OCI-LY7 (cell line): ENCODE data around the gene PARD3. TPM values are rescaled to one million over a fixed set of nuclear protein-coding genes. Genes with fewer than 3 reads are reported as not detected.

ENCODE experiments used
- BruUV-seq: library from RNA; stranded (reverse); fragments of 400-500 nt; replicated peaks from 2 replicates; lab custom pipeline; 2021; lab: Mats Ljungman, UMichigan
- CTCF ChIA-PET: fragments of 300-600 bp; sonication (Branson Sonifier 250); formaldehyde crosslinking; loops from one replicate; lab custom pipeline; 2022; ENCODE audit warnings: antibody characterized with exemption; ENCODE audit not compliant: unreplicated experiment; lab: Charles Lee
- POLR2A ChIA-PET: fragments of 300-600 bp; sonication (Branson Sonifier 250); formaldehyde crosslinking; loops from one replicate; lab custom pipeline; 2022; ENCODE audit warnings: antibody characterized with exemption; lab: Charles Lee
- DNase-seq: peaks from one replicate; pipeline ENCODE4 v3.0.0-alpha.2; 2015; ENCODE audit warnings: low spot score
- H2AFZ ChIP-seq: fragments of 200-600 bp; sonication (generic), shearing (Covaris generic); 2 replicates; pipeline ENCODE4 v1.6.1; 2014; ENCODE audit warnings: mild to moderate bottlenecking, antibody characterized with exemption, low read length, moderate library complexity
- H3K27ac ChIP-seq: fragments of 200-600 bp; sonication (generic); 2 replicates; pipeline ENCODE4 v1.5.1; 2014; ENCODE audit warnings: mixed run types, low read depth, mild to moderate bottlenecking, moderate library complexity, low read length, inconsistent platforms; ENCODE audit not compliant: poor library complexity, severe bottlenecking
- H3K36me3 ChIP-seq: fragments of 200-600 bp; sonication (generic); 2 replicates; pipeline ENCODE4 v1.6.1; 2014; ENCODE audit warnings: mild to moderate bottlenecking, antibody characterized with exemption, low read length, moderate library complexity, mixed read lengths; ENCODE audit not compliant: insufficient read depth
- H3K4me1 ChIP-seq: fragments of 200-600 bp; sonication (generic); 2 replicates; pipeline ENCODE4 v1.5.1; 2014; ENCODE audit warnings: mild to moderate bottlenecking, low read length; ENCODE audit not compliant: insufficient read depth, poor library complexity, severe bottlenecking
- H3K4me2 ChIP-seq: fragments of 200-600 bp; sonication (generic); 2 replicates; pipeline ENCODE4 v1.6.1; 2014; ENCODE audit warnings: mild to moderate bottlenecking, low read length
- H3K4me3 ChIP-seq: fragments of 200-600 bp; sonication (generic); 2 replicates; pipeline ENCODE4 v1.5.1; 2014; ENCODE audit warnings: mild to moderate bottlenecking, low read depth, low read length; ENCODE audit not compliant: poor library complexity, severe bottlenecking
- H3K79me2 ChIP-seq: fragments of 200-600 bp; sonication (generic); 2 replicates; pipeline ENCODE4 v1.6.1; 2016; ENCODE audit warnings: low read depth, mild to moderate bottlenecking, low read length, moderate library complexity, mixed read lengths; ENCODE audit not compliant: insufficient read depth
- H3K9me2 ChIP-seq: fragments of 200-600 bp; sonication (generic); 2 replicates; pipeline ENCODE4 v1.6.1; 2016; ENCODE audit warnings: mild to moderate bottlenecking, low read length, mixed read lengths; ENCODE audit not compliant: insufficient read depth
- H3K9me3 ChIP-seq: fragments of 200-600 bp; sonication (generic); 2 replicates; pipeline ENCODE4 v1.6.1; 2014; ENCODE audit warnings: mild to moderate bottlenecking, mixed run types, low read length, mixed read lengths
- H4K20me1 ChIP-seq: fragments of 200-600 bp; sonication (generic); 2 replicates; pipeline ENCODE4 v1.6.1; 2014; ENCODE audit warnings: mild to moderate bottlenecking, antibody characterized with exemption, low read length, moderate library complexity, mixed read lengths; ENCODE audit not compliant: insufficient read depth
- CTCF ChIP-seq: fragments of 200-600 bp; sonication (generic); conservative IDR thresholded peaks from 2 replicates; pipeline ENCODE4 v1.5.1; 2014; ENCODE audit warnings: mild to moderate bottlenecking, antibody characterized with exemption, low read length, moderate library complexity, mixed read lengths
- EZH2phosphoT487 ChIP-seq: fragments of 200-600 bp; sonication (generic); IDR thresholded peaks from 2 replicates; pipeline ENCODE4 v1.6.1; 2018; ENCODE audit warnings: low read depth, borderline replicate concordance, mild to moderate bottlenecking, mixed run types, antibody characterized with exemption, low read length, moderate library complexity, mixed read lengths
- intact Hi-C: fragments of 100-400 bp; cut with micrococcal nuclease; formaldehyde crosslinking; loops from one replicate; pipeline ENCODE4 v1.10.0; 2022; ENCODE audit not compliant: unreplicated experiment
- total RNA-seq, 2 experiments: library from RNA; depleted of rRNA in 1 of 2; stranded (reverse); fragments of >200 nt in 1 of 2; shearing (Covaris generic) in 1 of 2; gene quantifications; 2 replicates each; pipeline ENCODE4 v1.2.3, GENCODE V29; 2014 to 2022

Gene PARD3
- total RNA-seq, 2 experiments from 2014 or later = not detected

- Histone ChIP-seq H3K4me3 (no peak overlapping the region), H2AFZ (no peak overlapping the region), H4K20me1 (no peaks in the 10 kb centered on the region), H3K79me2 (no peaks in the 10 kb centered on the region), H3K4me1 (no peaks in the 10 kb centered on the region), H3K27ac (no peak overlapping the region), H3K4me2 (no peak overlapping the region), H3K9me3 (no peaks in the 10 kb centered on the region), H3K36me3 (no peaks in the 10 kb centered on the region), H3K9me2 (no peaks in the 10 kb centered on the region)
- POLR2A ChIA-PET = interaction anchor here (0.7 kb wide), 1 partner anchor 1350 kb away, joined by 4 read pairs; no protein-coding TSS in a partner anchor
- no peak for DNase-seq
- CTCF ChIA-PET = no interaction called here
- TF ChIP-seq EZH2phosphoT487 = no peak
- no peak for TF ChIP-seq CTCF
- no TSS peak for BruUV-seq
- intact Hi-C loops = no loop called here
These were observed 567.5 kb downstream of the PARD3 start for GRCh38 chr10:34247560-34247959.

GRCh38 chr10:34244756-34245484, 570.2 kb downstream of the PARD3 start:
- no peaks in the 10 kb centered on the region for H3K79me2 ChIP-seq
- H3K27ac ChIP-seq = no peak overlapping the region
- POLR2A ChIA-PET = no interaction called here
- no peaks in the 10 kb centered on the region for H4K20me1 ChIP-seq
- H3K4me2 ChIP-seq = no peak overlapping the region
- H3K9me2 ChIP-seq = no peaks in the 10 kb centered on the region
- no peaks in the 10 kb centered on the region for H3K4me1 ChIP-seq
- H3K4me3 ChIP-seq = no peak overlapping the region
- H3K36me3 ChIP-seq = no peaks in the 10 kb centered on the region
- no TSS peak for BruUV-seq
- no peak for TF ChIP-seq EZH2phosphoT487
- no peak for TF ChIP-seq CTCF
- CTCF ChIA-PET = no interaction called here
- DNase-seq = no peak
- H3K9me3 ChIP-seq = no peaks in the 10 kb centered on the region
- intact Hi-C loops = no loop called here
- H2AFZ ChIP-seq = no peak overlapping the region
